ENCODE measurements around the gene TNFSF11.

TNFSF11 gene

GRCh38 chr13:42651936-42652641 lies 78.1 kb downstream of the TNFSF11 start:
- DNase-seq (ENCODE audit: extremely low read depth in 1 of 2, low read depth in 1 of 2): no peak

- DNase-seq (ENCODE audit: extremely low read depth in 1 of 2, low read depth in 1 of 2): no peak
Observed at GRCh38 chr13:42652642-42653415, 78.9 kb downstream of the TNFSF11 start.

GRCh38 chr13:42653679-42654078 lies 79.7 kb downstream of the TNFSF11 start:
- no peak for DNase-seq (ENCODE audit: extremely low read depth in 1 of 2, low read depth in 1 of 2)

GRCh38 chr13:42654212-42654611 lies 80.3 kb downstream of the TNFSF11 start:
- DNase-seq (ENCODE audit: extremely low read depth in 1 of 2, low read depth in 1 of 2): no peak

- no peak for DNase-seq (ENCODE audit: extremely low read depth in 1 of 2, low read depth in 1 of 2)
Observed at GRCh38 chr13:42654722-42655121, 80.8 kb downstream of the TNFSF11 start.

- no peak for DNase-seq (ENCODE audit: extremely low read depth in 1 of 2, low read depth in 1 of 2)
Observed at GRCh38 chr13:42656161-42656560, 82.2 kb downstream of the TNFSF11 start.

GRCh38 chr13:42656958-42657357 lies 83.0 kb downstream of the TNFSF11 start:
- no peak for DNase-seq (ENCODE audit: extremely low read depth in 1 of 2, low read depth in 1 of 2)
